HepG2 (cell line): ENCODE data around the gene SFTA2. TPM values are rescaled to one million over a fixed set of nuclear protein-coding genes. Genes with fewer than 3 reads are reported as not detected.
A peak's percentile ranks its signal among the peaks of the same experiment; 100 is the strongest.

Source experiments
- BHLHE40 ChIP-seq: IDR thresholded peaks from 2 replicates; pipeline ENCODE4 v1.6.1; 2011; ENCODE audit warnings: low read length, improper control_type of control experiment
- CCDC6 ChIP-seq: sonication (generic); formaldehyde crosslinking; IDR thresholded peaks from 2 replicates; pipeline ENCODE4 v1.8.1; 2022; ENCODE audit warnings: mild to moderate bottlenecking, missing genetic modification reagents, moderate library complexity
- HNRNPK ChIP-seq: fragments of 200-400 bp; formaldehyde crosslinking; IDR thresholded peaks from 2 replicates; pipeline ENCODE4 v1.6.1; 2018; ENCODE audit warnings: low read length, low read depth, moderate library complexity, mild to moderate bottlenecking; ENCODE audit not compliant: poor library complexity, severe bottlenecking
- NFATC3 ChIP-seq: sonication (generic); formaldehyde crosslinking; IDR thresholded peaks from 2 replicates; pipeline ENCODE4 v1.5.1; 2020; ENCODE audit warnings: mild to moderate bottlenecking, missing genetic modification reagents
- PHF5A ChIP-seq: IDR thresholded peaks from one replicate; pipeline ENCODE4 v1.6.1; 2018; ENCODE audit warnings: low read depth, missing genetic modification reagents; ENCODE audit not compliant: unreplicated experiment
- YY1 ChIP-seq: IDR thresholded peaks from 2 replicates; pipeline ENCODE4 v1.6.1; 2011; ENCODE audit warnings: low read length, low read depth, moderate library complexity, mild to moderate bottlenecking; ENCODE audit not compliant: insufficient read depth, insufficient replicate concordance
- ZKSCAN5 ChIP-seq: sonication (generic); formaldehyde crosslinking; IDR thresholded peaks from 2 replicates; pipeline ENCODE4 v1.5.1; 2020; ENCODE audit warnings: mild to moderate bottlenecking, missing genetic modification reagents
- ZNF546 ChIP-seq: sonication (generic); formaldehyde crosslinking; conservative IDR thresholded peaks from 2 replicates; pipeline ENCODE4 v1.8.1; 2023; ENCODE audit warnings: mild to moderate bottlenecking, missing genetic modification reagents
- ZNF558 ChIP-seq: sonication (generic); formaldehyde crosslinking; IDR thresholded peaks from 2 replicates; pipeline ENCODE4 v1.9.0; 2022; ENCODE audit warnings: mild to moderate bottlenecking, missing genetic modification reagents, borderline replicate concordance
- ZNF607 ChIP-seq: sonication (generic); formaldehyde crosslinking; IDR thresholded peaks from 2 replicates; pipeline ENCODE4 v1.5.1; 2020; ENCODE audit warnings: missing genetic modification reagents, mild to moderate bottlenecking, borderline replicate concordance
- ZNF644 ChIP-seq: IDR thresholded peaks from 2 replicates; pipeline ENCODE4 v1.6.1; 2016; ENCODE audit warnings: low read depth
- ZNF709 ChIP-seq: sonication (generic); formaldehyde crosslinking; IDR thresholded peaks from 2 replicates; pipeline ENCODE4 v1.5.0; 2020; ENCODE audit warnings: mild to moderate bottlenecking, missing genetic modification reagents
- ZNF747 ChIP-seq: sonication (generic); formaldehyde crosslinking; IDR thresholded peaks from 2 replicates; pipeline ENCODE4 v1.8.1; 2023; ENCODE audit warnings: missing genetic modification reagents, mild to moderate bottlenecking, borderline replicate concordance
- ZNF749 ChIP-seq: sonication (generic); formaldehyde crosslinking; IDR thresholded peaks from 2 replicates; pipeline ENCODE4 v1.8.0; 2022; ENCODE audit warnings: mild to moderate bottlenecking, missing genetic modification reagents, moderate library complexity, borderline replicate concordance
- ZNF766 ChIP-seq: sonication (generic); formaldehyde crosslinking; IDR thresholded peaks from 2 replicates; pipeline ENCODE4 v1.5.0; 2020; ENCODE audit warnings: missing genetic modification reagents, borderline replicate concordance
- polyA plus RNA-seq, 8 experiments: library from polyadenylated mRNA; depleted of rRNA in 3 of 8; stranded (reverse) in 7 of 8; unstranded in 1 of 8; fragments of >200 nt; fragmentation: Illumina TruSeq in 4 of 8; extraction: Trizol in 4 of 8; gene quantifications; 2 replicates each; pipeline versions ENCODE4 v1.2.1 to v1.2.3, GENCODE V29; 2011 to 2016; ENCODE audit warnings: low read depth in 4 of 8, missing spikeins in 1 of 8, mixed read lengths in 1 of 8; ENCODE audit not compliant: insufficient read depth in 1 of 8
- total RNA-seq, 5 experiments: library from RNA; depleted of rRNA; stranded (reverse); fragments of >200 nt; fragmentation: Illumina TruSeq; extraction: Trizol; gene quantifications; 2 replicates each; pipeline ENCODE4 v1.2.3, GENCODE V29; 2016; ENCODE audit warnings: low read depth in 1 of 5
- TF ChIP-seq, protein P1 (sequence below): IDR thresholded peaks from 2 replicates; pipeline ENCODE4 v1.6.1; 2016; ENCODE audit warnings: mild to moderate bottlenecking
- TF ChIP-seq, protein P2 (sequence below): IDR thresholded peaks from 2 replicates; pipeline ENCODE4 v1.6.1; 2012; ENCODE audit warnings: inconsistent platforms
- TF ChIP-seq, protein P3 (sequence below): sonication (generic); formaldehyde crosslinking; IDR thresholded peaks from 2 replicates; pipeline ENCODE4 v1.4.0; 2020; ENCODE audit warnings: missing genetic modification reagents
- TF ChIP-seq, protein P4 (sequence below): sonication (generic); formaldehyde crosslinking; IDR thresholded peaks from 2 replicates; pipeline ENCODE4 v1.5.1; 2020; ENCODE audit warnings: missing genetic modification reagents, mild to moderate bottlenecking, borderline replicate concordance

Gene SFTA2
- total and polyA plus RNA-seq, 2 of the 13 experiments (the other 11 are each of a cell fraction or from before 2014, with no cell fraction given) = not detected

DNA sequence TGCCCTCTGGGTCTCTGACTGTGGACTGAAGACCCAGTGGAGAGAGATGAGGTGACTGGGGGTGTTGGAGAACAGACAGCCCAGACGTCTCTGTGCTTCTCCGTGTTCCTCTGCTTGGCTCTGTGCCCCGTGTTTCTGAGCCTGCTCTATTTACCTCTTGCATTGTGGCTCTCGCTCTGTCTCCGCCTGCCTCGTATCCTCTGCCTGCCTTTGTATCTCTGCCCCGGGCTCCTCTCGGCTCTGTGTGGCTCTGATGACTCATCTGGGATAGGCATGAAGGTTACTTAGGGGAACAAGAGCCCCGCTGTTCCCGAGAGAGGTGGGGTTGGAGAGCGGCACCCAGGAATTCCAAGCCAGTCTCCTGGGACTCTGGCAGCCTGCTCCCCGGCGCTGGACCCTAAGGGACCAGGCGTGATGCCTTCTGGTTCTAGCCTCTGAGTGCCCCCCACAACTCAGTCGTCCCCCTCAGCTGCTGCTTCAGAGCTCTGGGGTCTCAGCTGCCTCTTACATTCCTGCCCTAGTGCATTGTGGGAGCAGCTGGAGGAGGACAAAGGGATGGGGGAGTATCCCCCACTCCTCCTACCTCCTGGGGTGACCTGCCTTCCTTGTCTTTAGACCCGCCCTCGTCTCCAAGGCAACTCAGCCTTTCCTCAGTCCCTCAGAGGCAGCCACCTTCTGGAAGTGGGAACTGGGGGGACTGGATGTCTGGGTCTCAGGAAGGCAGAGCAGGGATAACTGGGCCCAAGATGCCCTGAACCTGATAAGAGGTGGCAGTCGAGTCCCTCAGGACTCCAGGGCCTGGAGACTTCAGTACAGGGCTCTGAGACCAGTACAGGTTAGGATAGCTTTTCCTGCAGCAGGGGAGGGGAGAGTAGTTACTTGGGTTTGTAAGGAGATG is 45.7 kb downstream of the SFTA2 start (continued):
- no peak for TF ChIP-seq ZNF766 (CRISPR knock-in tag)
- no peak for TF ChIP-seq ZNF607 (CRISPR knock-in tag)
- TF ChIP-seq ZNF644 = 0 out of 2 replicates have a peak, but pooled peaks have one; percentile 37
- TF ChIP-seq ZKSCAN5 (CRISPR knock-in tag) = no peak
- no peak; the same call in 1 of the 2 replicates for TF ChIP-seq CCDC6
- no peak for TF ChIP-seq ZNF558 (CRISPR knock-in tag)
- TF ChIP-seq ZNF749 (CRISPR knock-in tag) = no peak
- TF ChIP-seq YY1 = no peak
- TF ChIP-seq, protein P1, sequence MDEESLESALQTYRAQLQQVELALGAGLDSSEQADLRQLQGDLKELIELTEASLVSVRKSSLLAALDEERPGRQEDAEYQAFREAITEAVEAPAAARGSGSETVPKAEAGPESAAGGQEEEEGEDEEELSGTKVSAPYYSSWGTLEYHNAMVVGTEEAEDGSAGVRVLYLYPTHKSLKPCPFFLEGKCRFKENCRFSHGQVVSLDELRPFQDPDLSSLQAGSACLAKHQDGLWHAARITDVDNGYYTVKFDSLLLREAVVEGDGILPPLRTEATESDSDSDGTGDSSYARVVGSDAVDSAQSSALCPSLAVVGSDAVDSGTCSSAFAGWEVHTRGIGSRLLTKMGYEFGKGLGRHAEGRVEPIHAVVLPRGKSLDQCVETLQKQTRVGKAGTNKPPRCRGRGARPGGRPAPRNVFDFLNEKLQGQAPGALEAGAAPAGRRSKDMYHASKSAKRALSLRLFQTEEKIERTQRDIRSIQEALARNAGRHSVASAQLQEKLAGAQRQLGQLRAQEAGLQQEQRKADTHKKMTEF (CRISPR knock-in tag) = peak; percentile 67
- TF ChIP-seq ZNF709 (CRISPR knock-in tag) = no peak
- TF ChIP-seq BHLHE40 = no peak
- TF ChIP-seq NFATC3 = no peak
- TF ChIP-seq HNRNPK = no peak
- TF ChIP-seq, protein P2, sequence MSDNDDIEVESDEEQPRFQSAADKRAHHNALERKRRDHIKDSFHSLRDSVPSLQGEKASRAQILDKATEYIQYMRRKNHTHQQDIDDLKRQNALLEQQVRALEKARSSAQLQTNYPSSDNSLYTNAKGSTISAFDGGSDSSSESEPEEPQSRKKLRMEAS = peak; percentile 35; the same call in 1 of the 2 replicates
- TF ChIP-seq, protein P3, sequence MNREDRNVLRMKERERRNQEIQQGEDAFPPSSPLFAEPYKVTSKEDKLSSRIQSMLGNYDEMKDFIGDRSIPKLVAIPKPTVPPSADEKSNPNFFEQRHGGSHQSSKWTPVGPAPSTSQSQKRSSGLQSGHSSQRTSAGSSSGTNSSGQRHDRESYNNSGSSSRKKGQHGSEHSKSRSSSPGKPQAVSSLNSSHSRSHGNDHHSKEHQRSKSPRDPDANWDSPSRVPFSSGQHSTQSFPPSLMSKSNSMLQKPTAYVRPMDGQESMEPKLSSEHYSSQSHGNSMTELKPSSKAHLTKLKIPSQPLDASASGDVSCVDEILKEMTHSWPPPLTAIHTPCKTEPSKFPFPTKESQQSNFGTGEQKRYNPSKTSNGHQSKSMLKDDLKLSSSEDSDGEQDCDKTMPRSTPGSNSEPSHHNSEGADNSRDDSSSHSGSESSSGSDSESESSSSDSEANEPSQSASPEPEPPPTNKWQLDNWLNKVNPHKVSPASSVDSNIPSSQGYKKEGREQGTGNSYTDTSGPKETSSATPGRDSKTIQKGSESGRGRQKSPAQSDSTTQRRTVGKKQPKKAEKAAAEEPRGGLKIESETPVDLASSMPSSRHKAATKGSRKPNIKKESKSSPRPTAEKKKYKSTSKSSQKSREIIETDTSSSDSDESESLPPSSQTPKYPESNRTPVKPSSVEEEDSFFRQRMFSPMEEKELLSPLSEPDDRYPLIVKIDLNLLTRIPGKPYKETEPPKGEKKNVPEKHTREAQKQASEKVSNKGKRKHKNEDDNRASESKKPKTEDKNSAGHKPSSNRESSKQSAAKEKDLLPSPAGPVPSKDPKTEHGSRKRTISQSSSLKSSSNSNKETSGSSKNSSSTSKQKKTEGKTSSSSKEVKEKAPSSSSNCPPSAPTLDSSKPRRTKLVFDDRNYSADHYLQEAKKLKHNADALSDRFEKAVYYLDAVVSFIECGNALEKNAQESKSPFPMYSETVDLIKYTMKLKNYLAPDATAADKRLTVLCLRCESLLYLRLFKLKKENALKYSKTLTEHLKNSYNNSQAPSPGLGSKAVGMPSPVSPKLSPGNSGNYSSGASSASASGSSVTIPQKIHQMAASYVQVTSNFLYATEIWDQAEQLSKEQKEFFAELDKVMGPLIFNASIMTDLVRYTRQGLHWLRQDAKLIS (CRISPR knock-in tag) = no peak
- no peak for TF ChIP-seq ZNF546 (CRISPR knock-in tag)
- no peak for TF ChIP-seq PHF5A (CRISPR knock-in tag)
- TF ChIP-seq, protein P4, sequence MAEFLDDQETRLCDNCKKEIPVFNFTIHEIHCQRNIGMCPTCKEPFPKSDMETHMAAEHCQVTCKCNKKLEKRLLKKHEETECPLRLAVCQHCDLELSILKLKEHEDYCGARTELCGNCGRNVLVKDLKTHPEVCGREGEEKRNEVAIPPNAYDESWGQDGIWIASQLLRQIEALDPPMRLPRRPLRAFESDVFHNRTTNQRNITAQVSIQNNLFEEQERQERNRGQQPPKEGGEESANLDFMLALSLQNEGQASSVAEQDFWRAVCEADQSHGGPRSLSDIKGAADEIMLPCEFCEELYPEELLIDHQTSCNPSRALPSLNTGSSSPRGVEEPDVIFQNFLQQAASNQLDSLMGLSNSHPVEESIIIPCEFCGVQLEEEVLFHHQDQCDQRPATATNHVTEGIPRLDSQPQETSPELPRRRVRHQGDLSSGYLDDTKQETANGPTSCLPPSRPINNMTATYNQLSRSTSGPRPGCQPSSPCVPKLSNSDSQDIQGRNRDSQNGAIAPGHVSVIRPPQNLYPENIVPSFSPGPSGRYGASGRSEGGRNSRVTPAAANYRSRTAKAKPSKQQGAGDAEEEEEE (CRISPR knock-in tag) = no peak
- TF ChIP-seq ZNF747 = no peak
